ENCODE measurements around the gene TMEM212. TPM values are rescaled to one million over a fixed set of nuclear protein-coding genes. Genes with fewer than 3 reads are reported as not detected.

Gene TMEM212
- total and polyA plus RNA-seq, 2 donors (not counting 3 experiments of a cell fraction or from before 2014, with no cell fraction given): not detected

DNA sequence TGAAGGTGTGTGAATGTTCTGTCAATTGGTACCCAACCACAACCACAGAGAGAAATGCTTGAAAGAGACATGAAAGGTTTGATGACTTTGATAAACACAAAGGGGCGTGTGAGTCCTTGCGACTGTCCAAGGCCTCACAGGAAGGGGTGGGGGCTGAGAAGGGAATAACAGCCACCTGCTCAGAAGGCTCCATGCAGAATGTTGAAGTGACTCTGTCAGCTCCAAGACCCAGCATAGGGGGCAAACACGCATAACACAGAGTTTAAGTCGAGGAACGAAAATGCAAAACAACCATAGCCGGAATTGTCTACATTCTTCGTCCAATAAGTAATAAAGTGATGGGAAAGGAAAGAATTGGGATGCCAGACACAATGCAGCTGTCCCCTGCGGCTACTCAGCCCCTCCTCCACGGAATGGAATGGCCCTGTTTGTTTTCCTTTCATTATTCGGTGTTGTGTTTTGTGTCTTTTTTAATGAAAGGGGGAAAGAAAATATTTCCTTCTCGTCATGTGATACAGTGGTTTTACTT is 19.9 kb downstream of the TMEM212 start:
- Histone ChIP-seq H3K79me2 (ENCODE audit: control insufficient read depth, insufficient read depth, low read length) (no peaks in the 10 kb centered on the region), H3K4me2 (ENCODE audit: insufficient read depth, low read length) (peak overlapping the region; percentile 78), H3K4me3 (replicated peaks in 1 of 3; ENCODE audit: insufficient read depth in 1 of 3, low read depth in 1 of 3, low read length in 3 of 3) (peak overlapping the region in 1 of 3 experiments; percentile 25), H3K4me1 (ENCODE audit: control insufficient read depth, extremely low read depth, insufficient read depth, low read length) (peaks cover 69% of the 10 kb centered on the region), H3K9ac (replicated peaks; ENCODE audit: extremely low read depth, insufficient read depth, low read length) (peak overlapping the region; percentile 81), H4K20me1 (replicated peaks; ENCODE audit: control insufficient read depth, extremely low read depth, insufficient read depth, low read length) (no peaks in the 10 kb centered on the region), H3K36me3 (ENCODE audit: control insufficient read depth in 2 of 2, extremely low read depth in 1 of 2, insufficient read depth in 2 of 2, low read length in 2 of 2) (no peaks in the 10 kb centered on the region), H2AFZ (ENCODE audit: low read depth, low read length) (peak overlapping the region; percentile 6), H3K9me1 (replicated peaks; ENCODE audit: control insufficient read depth, extremely low read depth, insufficient read depth, low read length) (no peaks in the 10 kb centered on the region), H3K27ac (ENCODE audit: insufficient read depth, low read depth, low read length) (peak overlapping the region; percentile 95), H3K27me3 (ENCODE audit: control insufficient read depth in 2 of 2, insufficient read depth in 2 of 2, low read length in 2 of 2) (no peaks in the 10 kb centered on the region), H3K9me3 (replicated peaks; ENCODE audit: control insufficient read depth, insufficient read depth, low read length) (no peaks in the 10 kb centered on the region)
- TF ChIP-seq GATA2 (IDR thresholded peaks at IDR 0.05; ENCODE audit: insufficient read depth, insufficient read length, low read depth, low read length): no peak
- TF ChIP-seq, protein P1, sequence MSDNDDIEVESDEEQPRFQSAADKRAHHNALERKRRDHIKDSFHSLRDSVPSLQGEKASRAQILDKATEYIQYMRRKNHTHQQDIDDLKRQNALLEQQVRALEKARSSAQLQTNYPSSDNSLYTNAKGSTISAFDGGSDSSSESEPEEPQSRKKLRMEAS (IDR thresholded peaks at IDR 0.05; ENCODE audit: insufficient read depth, insufficient read length): no peak
- TF ChIP-seq EZH2 (IDR thresholded peaks at IDR 0.05; ENCODE audit: borderline replicate concordance, low read depth, low read length, severe bottlenecking): no peak
- TF ChIP-seq MYC (IDR thresholded peaks at IDR 0.05; ENCODE audit: low read depth, low read length): no peak
- peak; percentile 65 for TF ChIP-seq POLR2A (IDR thresholded peaks at IDR 0.05; ENCODE audit: low read depth, low read length)
- TF ChIP-seq FOS (IDR thresholded peaks at IDR 0.05; ENCODE audit: borderline replicate concordance, insufficient read depth, low read length): no peak
- TF ChIP-seq POLR2AphosphoS5 (IDR thresholded peaks at IDR 0.05; ENCODE audit: insufficient read depth, low read depth, low read length): peak; percentile 54
- peak; percentile 74 for TF ChIP-seq JUN (IDR thresholded peaks at IDR 0.05; ENCODE audit: borderline replicate concordance, insufficient read depth, insufficient read length, low read depth)
- TF ChIP-seq, protein P2, sequence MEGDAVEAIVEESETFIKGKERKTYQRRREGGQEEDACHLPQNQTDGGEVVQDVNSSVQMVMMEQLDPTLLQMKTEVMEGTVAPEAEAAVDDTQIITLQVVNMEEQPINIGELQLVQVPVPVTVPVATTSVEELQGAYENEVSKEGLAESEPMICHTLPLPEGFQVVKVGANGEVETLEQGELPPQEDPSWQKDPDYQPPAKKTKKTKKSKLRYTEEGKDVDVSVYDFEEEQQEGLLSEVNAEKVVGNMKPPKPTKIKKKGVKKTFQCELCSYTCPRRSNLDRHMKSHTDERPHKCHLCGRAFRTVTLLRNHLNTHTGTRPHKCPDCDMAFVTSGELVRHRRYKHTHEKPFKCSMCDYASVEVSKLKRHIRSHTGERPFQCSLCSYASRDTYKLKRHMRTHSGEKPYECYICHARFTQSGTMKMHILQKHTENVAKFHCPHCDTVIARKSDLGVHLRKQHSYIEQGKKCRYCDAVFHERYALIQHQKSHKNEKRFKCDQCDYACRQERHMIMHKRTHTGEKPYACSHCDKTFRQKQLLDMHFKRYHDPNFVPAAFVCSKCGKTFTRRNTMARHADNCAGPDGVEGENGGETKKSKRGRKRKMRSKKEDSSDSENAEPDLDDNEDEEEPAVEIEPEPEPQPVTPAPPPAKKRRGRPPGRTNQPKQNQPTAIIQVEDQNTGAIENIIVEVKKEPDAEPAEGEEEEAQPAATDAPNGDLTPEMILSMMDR (IDR thresholded peaks at IDR 0.05; ENCODE audit: extremely low read depth in 1 of 2, insufficient read depth in 1 of 2, low read depth in 1 of 2, low read length in 2 of 2): peak in 1 of 2 donors; percentile 2
- intact Hi-C loops (cut with micrococcal nuclease) (loop anchor here (1.0 to 5.0 kb wide), 6 partner anchors 11 to 176 kb away; partner anchors contain the start of gene FNDC3B), dilution Hi-C loops (cut with MboI; ENCODE audit: extremely low pct_ligation_motif_present, low sequenced_read_pairs) (no loop called here)
- FAIRE-seq (peak; percentile 73), DNase-seq (ENCODE audit: low read depth, low spot score) (peak; percentile 98)
- ChIA-PET CTCF (interaction anchor here (0.6 to 1.3 kb wide), 2 partner anchors 172 to 761 kb away, joined by 3 to 4 read pairs; no protein-coding TSS in a partner anchor), POLR2A (no interaction called here)
- BruUV-seq (replicated peaks): no TSS peak

All from endothelial cell of umbilical vein (primary cell).